MM.1S (cell line): ENCODE data around the gene DGCR6L.

Source experiments
- DNase-seq: peaks from one replicate; pipeline ENCODE4 v3.0.0-alpha.2; 2015
- H2AFZ ChIP-seq: fragments of 300-600 bp; sonication (generic); 2 replicates; pipeline ENCODE4 v1.6.0; 2016; ENCODE audit warnings: antibody characterized with exemption, low read length
- H3F3A ChIP-seq: fragments of 300-600 bp; sonication (generic); 2 replicates; pipeline ENCODE4 v1.6.1; 2016; ENCODE audit warnings: mild to moderate bottlenecking, antibody characterized with exemption, low read length, moderate library complexity, mixed read lengths; ENCODE audit not compliant: insufficient read depth
- H3K27ac ChIP-seq: fragments of 300-600 bp; sonication (generic); 2 replicates; pipeline ENCODE4 v1.5.1; 2016; ENCODE audit warnings: mild to moderate bottlenecking, low read length
- H3K27me3 ChIP-seq: fragments of 300-600 bp; sonication (generic); replicated peaks from 2 replicates; pipeline ENCODE4 v1.6.0; 2016; ENCODE audit warnings: low read length; ENCODE audit not compliant: insufficient read depth
- H3K36me3 ChIP-seq: fragments of 300-600 bp; sonication (generic); replicated peaks from 2 replicates; pipeline ENCODE4 v1.6.1; 2016; ENCODE audit warnings: mild to moderate bottlenecking, low read length, mixed read lengths; ENCODE audit not compliant: insufficient read depth
- H3K4me1 ChIP-seq: fragments of 300-600 bp; sonication (generic); 2 replicates; pipeline ENCODE4 v1.6.1; 2016; ENCODE audit warnings: low read length, mixed read lengths
- H3K4me2 ChIP-seq: fragments of 300-600 bp; sonication (generic); 2 replicates; pipeline ENCODE4 v1.6.0; 2016; ENCODE audit warnings: low read depth, low read length
- H3K4me3 ChIP-seq: fragments of 300-600 bp; sonication (generic); 2 replicates; pipeline ENCODE4 v1.5.1; 2016; ENCODE audit warnings: low read length, mixed read lengths
- H3K79me2 ChIP-seq: fragments of 300-600 bp; sonication (generic); 2 replicates; pipeline ENCODE4 v1.6.1; 2016; ENCODE audit warnings: mixed run types, low read length, mixed read lengths
- H3K9ac ChIP-seq: fragments of 300-600 bp; sonication (generic); 2 replicates; pipeline ENCODE4 v1.6.1; 2016; ENCODE audit warnings: low read length, mixed read lengths
- H3K9me2 ChIP-seq: fragments of 300-600 bp; sonication (generic); replicated peaks from 2 replicates; pipeline ENCODE4 v1.6.1; 2016; ENCODE audit warnings: mild to moderate bottlenecking, low read length, mixed read lengths; ENCODE audit not compliant: insufficient read depth
- H3K9me3 ChIP-seq: fragments of 300-600 bp; sonication (generic); replicated peaks from 2 replicates; pipeline ENCODE4 v1.6.1; 2016; ENCODE audit warnings: mild to moderate bottlenecking, low read length, mixed read lengths; ENCODE audit not compliant: insufficient read depth
- H4K20me1 ChIP-seq: fragments of 300-600 bp; sonication (generic); 2 replicates; pipeline ENCODE4 v1.6.1; 2016; ENCODE audit warnings: mild to moderate bottlenecking, low read length, moderate library complexity, mixed read lengths; ENCODE audit not compliant: insufficient read depth
- CTCF ChIP-seq: fragments of 300-600 bp; sonication (generic); IDR thresholded peaks from 2 replicates; pipeline ENCODE4 v1.5.1; 2016; ENCODE audit warnings: antibody characterized with exemption, low read length, mixed read lengths
- EZH2 ChIP-seq: fragments of 300-600 bp; sonication (generic); optimal IDR thresholded peaks from 2 replicates; pipeline ENCODE3; 2017; ENCODE audit warnings: low read depth, mild to moderate bottlenecking, antibody characterized with exemption, low read length, mixed read lengths
- EZH2phosphoT487 ChIP-seq: fragments of 300-600 bp; sonication (generic); IDR thresholded peaks from 2 replicates; pipeline ENCODE4 v1.6.1; 2018; ENCODE audit warnings: antibody characterized with exemption, low read length

DGCR6L gene

GRCh38 chr22:20264614-20265452, 55.0 kb downstream of the DGCR6L start:
- no peak overlapping the region for H2AFZ ChIP-seq
- no peak overlapping the region for H3K9ac ChIP-seq
- peaks cover 33% of the 10 kb centered on the region for H3K27me3 ChIP-seq
- no peak overlapping the region for H3K4me3 ChIP-seq
- DNase-seq = no peak
- H3K4me2 ChIP-seq = no peak overlapping the region
- no peaks in the 10 kb centered on the region for H3K9me2 ChIP-seq
- H3K4me1 ChIP-seq = no peaks in the 10 kb centered on the region
- no peak for TF ChIP-seq EZH2
- TF ChIP-seq EZH2phosphoT487 = no peak
- no peak for TF ChIP-seq CTCF
- H3K9me3 ChIP-seq = no peaks in the 10 kb centered on the region
- H3K36me3 ChIP-seq = no peaks in the 10 kb centered on the region
- H3K79me2 ChIP-seq = no peaks in the 10 kb centered on the region
- no peaks in the 10 kb centered on the region for H4K20me1 ChIP-seq
- no peak overlapping the region for H3K27ac ChIP-seq
- no peaks in the 10 kb centered on the region for H3F3A ChIP-seq
